Urinary bladder (tissue), 4 donors: Measurements from ENCODE around the gene IFNE. TPM values are rescaled to one million over a fixed set of nuclear protein-coding genes. Genes with fewer than 3 reads are reported as not detected.

Experiments
- DNase-seq: peaks from one replicate; pipeline ENCODE4 v3.0.0-alpha.2; 2015; ENCODE audit errors: extremely low spot score
- H3K27ac ChIP-seq: one replicate; pipeline ENCODE4 v1.5.1; 2013; ENCODE audit warnings: low read depth, mild to moderate bottlenecking, moderate library complexity
- H3K36me3 ChIP-seq: one replicate; pipeline ENCODE4 v1.6.1; 2013; ENCODE audit warnings: mild to moderate bottlenecking, moderate library complexity; ENCODE audit not compliant: insufficient read depth
- H3K4me1 ChIP-seq: one replicate; pipeline ENCODE4 v1.6.1; 2013; ENCODE audit warnings: mild to moderate bottlenecking, moderate library complexity; ENCODE audit not compliant: insufficient read depth
- H3K4me3 ChIP-seq: one replicate; pipeline ENCODE4 v1.5.1; 2013; ENCODE audit warnings: low read depth, low read length
- WGBS: extraction: QIAGEN DNeasy Blood & Tissue Kit; methylation state at CpG from one replicate; pipeline ENCODE4 v1.1.7; 2013; 5-methylcytosine and 5-hydroxymethylcytosine counted together
- polyA plus RNA-seq: library from polyadenylated mRNA; stranded (reverse); fragments of 200-250 nt; gene quantifications from one replicate; pipeline ENCODE4 v1.2.3, GENCODE V29; 2013
- total RNA-seq: library from RNA; depleted of rRNA; stranded (reverse); fragments of >200 nt; gene quantifications from one replicate; pipeline ENCODE4 v1.2.3, GENCODE V29; 2014
- donor health status: healthy with polysubstance abuse.
- donor health status: healthy.

IFNE gene
- total and polyA plus RNA-seq, 2 donors = 0.29 to 1.3 TPM

DNA sequence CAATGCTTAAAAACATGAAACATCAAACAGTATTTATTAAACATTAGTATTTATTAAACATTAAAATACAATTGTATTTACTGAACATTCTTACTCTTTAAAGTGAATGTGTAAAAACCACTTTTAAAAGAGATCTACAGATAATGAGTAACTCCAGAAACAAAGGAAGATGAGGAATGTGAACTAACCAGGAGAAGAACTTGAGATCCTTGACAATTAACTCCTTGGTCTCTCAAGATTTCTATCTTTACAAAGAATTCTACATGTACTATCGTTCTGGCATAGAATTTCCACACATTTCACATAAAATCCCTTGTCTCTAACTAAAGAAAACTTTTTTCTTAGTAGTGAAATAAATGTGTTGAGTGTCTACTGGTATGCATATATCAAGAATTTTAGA is 28.7 kb upstream of the IFNE start:
- 48% methylated on average over 1 of the region's 1 CpG for WGBS
- Histone ChIP-seq H3K27ac (no peak overlapping the region), H3K4me1 (no peaks in the 10 kb centered on the region), H3K4me3 (no peak overlapping the region), H3K36me3 (no peaks in the 10 kb centered on the region)
- no peak for DNase-seq

DNA sequence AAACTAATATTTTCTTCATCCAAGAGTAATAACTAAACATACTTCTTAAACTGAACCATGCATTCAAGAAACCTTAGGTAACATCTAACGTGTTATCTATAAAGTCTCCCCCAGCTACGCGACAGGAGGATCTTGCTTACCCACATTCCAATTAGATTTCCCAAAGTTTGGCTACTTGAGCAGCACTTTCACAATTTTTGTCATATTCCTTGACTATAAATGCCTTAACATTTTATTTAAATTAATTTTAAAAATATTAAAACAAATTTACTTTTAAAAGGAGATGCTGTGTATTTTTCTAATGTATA is 25.3 kb upstream of the IFNE start:
- WGBS = 72% methylated on average over 3 of the region's 3 CpGs
- DNase-seq = no peak
- Histone ChIP-seq H3K4me1 (no peaks in the 10 kb centered on the region), H3K27ac (no peak overlapping the region), H3K4me3 (no peak overlapping the region), H3K36me3 (no peaks in the 10 kb centered on the region)

DNA sequence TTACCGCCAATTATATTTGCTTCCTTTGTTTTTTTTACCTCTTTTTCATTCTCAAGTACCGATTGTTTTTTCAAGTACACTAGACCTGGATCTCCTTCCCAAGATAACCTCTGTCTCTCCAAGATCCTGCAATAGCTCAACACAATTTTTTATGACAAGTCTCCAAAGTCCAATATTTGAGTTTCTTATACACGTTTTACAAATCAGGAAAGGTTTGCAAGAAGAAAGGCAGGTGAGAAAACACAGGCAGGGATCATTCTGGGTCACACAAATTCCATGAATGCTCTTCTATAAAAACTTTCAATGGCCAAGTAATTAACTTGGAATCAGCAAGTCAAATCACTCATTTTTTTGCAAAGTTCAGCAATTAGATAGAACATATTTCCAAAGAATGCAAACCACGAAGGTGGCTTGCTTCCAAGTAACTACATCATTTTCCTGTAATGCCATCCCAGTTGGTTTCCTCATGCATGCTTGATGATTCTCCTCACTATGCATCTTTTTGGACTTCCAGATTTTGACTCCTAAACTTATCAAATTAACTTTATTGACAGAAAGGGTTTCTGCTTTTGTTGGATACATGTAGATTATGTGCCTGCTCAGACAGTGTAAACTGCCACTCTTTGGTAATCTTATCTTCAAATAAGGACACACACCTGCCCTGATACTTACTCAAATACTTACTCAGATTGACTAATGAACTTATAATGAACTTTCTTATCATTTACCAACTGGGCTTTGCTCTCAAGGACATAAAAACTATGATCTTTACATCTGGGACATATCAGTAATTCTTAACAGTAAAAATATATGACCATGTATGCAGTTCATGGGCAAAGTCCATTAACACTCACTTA is 24.7 kb upstream of the IFNE start:
- H3K27ac ChIP-seq = no peak overlapping the region
- H3K4me3 ChIP-seq = no peak overlapping the region
- WGBS = 50% methylated on average over 4 of the region's 4 CpGs
- no peak for DNase-seq
- H3K36me3 ChIP-seq = no peaks in the 10 kb centered on the region
- no peaks in the 10 kb centered on the region for H3K4me1 ChIP-seq

DNA sequence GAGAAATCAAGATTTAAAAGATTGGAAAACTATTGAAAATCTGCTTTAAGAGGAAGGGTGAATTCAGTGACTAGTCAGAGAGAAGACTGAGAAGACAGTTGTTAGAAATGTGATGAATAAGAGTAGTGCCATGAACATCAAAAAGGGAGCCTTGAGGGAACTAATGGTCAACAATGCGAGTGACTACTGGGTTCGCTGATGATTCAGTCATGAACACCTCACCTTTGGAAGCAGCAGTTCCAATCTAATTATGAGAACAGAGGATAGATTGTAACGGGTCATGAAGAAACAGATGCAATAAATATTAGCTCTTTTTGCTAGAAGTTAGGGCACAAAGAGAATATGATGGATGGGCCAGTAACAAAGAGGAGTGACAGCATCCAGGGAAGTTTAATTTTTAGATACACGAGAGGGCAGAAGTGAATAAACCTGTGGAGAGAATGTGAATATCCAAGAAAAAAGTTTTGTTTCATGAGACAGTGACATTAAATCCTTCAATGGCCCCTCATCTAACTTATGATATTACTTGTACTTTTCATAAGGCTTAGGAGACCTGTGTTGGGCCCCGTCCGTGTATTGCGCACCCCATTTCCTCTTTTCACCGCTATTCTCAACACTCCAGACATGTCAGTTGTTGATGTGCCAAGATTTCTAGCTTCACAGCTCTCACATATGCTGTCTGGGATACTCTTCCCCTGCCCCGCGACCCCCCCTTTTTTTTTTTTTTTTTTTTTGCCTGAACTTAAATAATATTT is 23.5 kb upstream of the IFNE start:
- no peaks in the 10 kb centered on the region for H3K36me3 ChIP-seq
- H3K27ac ChIP-seq = no peak overlapping the region
- no peak overlapping the region for H3K4me3 ChIP-seq
- 76% methylated on average over 10 of the region's 10 CpGs for WGBS
- H3K4me1 ChIP-seq = no peaks in the 10 kb centered on the region
- no peak for DNase-seq

DNA sequence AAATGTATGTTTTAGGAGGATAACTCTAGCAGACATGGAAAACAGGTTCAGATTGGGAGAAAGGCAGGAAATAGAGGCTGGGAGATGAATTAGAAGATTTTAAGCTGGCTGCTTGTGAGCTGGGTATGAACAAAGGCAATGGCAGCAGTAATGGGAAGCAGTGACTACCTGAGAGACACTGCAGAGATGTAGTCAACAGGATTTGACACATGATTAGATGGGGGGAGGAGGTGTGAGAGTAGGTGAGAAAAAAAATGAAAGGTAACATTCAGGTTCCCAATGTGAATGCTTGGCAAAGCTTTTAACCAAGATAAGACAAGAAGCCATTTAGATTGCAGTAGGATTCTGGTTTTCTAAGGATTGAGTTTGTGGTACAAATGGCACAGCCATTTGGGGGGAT is 22.8 kb upstream of the IFNE start:
- no peak for DNase-seq

DNA sequence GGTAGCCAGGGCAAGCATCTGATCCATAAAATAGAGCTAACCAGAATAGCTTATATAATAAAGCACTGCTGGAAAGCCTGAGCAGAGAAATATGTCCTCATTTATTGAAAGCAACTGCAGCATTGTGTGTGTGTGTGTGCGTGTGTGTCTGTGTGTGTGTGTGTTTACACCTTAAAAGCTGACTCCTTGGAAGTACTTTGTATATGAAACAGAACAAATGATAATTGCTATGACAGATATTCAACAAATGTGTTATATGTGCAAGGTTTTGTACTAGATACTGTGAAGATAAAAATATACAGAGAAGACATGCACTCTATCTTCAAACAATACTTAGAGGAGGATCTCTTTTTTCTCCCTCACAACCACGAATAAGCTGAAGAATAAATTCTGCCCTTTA is 22.0 kb upstream of the IFNE start:
- H3K4me3 ChIP-seq = no peak overlapping the region
- WGBS = 68% methylated on average over 2 of the region's 2 CpGs
- no peak for DNase-seq
- H3K36me3 ChIP-seq = no peaks in the 10 kb centered on the region
- H3K27ac ChIP-seq = no peak overlapping the region
- no peaks in the 10 kb centered on the region for H3K4me1 ChIP-seq

More for the DNA sequence above, 22.8 kb upstream of the IFNE start:
- Histone ChIP-seq H3K27ac (no peak overlapping the region), H3K4me3 (no peak overlapping the region), H3K4me1 (no peaks in the 10 kb centered on the region), H3K36me3 (no peaks in the 10 kb centered on the region)

DNA sequence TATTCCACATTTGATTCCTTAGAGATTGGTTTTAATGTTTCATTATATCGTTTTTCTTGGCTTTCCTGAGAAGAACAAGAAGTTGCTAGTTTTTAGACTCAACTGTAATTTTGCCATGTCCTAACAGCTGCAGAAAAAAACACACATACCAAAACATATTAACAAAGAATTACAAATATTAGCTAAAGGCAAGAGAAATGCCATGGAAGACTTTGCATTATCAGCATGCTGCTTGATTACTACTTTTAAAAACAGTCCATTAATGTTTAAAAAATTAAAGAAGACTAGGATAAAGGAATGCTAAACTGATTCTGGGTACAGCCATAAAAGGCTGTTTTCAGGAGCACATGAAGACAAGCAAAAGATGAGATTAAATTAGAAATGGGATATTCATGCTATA is 20.5 kb upstream of the IFNE start:
- WGBS = 79% methylated on average over 1 of the region's 1 CpG
- H3K4me3 ChIP-seq = no peak overlapping the region

DNA sequence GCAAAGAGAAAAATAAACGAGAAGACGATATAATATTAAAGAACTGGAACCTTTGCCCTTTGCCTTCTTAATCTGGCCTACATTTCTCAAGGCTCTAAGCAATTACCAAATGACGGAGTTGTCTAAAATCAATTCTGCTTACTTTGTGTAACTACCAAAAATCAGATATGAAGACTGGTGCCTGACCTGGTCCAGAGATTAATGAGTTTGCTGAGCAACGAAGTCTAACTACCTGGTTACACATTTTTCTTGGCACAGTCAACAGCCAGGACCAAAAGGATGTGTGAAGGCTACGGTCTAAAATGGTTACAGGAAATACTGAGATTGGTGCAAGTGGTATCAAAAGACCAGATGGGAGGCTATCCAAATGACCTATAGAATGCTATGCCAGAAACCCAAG is 17.8 kb upstream of the IFNE start:
- 84% methylated on average over 5 of the region's 5 CpGs for WGBS
- Histone ChIP-seq H3K36me3 (no peaks in the 10 kb centered on the region), H3K4me3 (no peak overlapping the region), H3K27ac (no peak overlapping the region), H3K4me1 (no peaks in the 10 kb centered on the region)
- no peak for DNase-seq

More for the DNA sequence above, 20.5 kb upstream of the IFNE start:
- no peaks in the 10 kb centered on the region for H3K36me3 ChIP-seq
- no peaks in the 10 kb centered on the region for H3K4me1 ChIP-seq
- H3K27ac ChIP-seq = no peak overlapping the region
- no peak for DNase-seq

DNA sequence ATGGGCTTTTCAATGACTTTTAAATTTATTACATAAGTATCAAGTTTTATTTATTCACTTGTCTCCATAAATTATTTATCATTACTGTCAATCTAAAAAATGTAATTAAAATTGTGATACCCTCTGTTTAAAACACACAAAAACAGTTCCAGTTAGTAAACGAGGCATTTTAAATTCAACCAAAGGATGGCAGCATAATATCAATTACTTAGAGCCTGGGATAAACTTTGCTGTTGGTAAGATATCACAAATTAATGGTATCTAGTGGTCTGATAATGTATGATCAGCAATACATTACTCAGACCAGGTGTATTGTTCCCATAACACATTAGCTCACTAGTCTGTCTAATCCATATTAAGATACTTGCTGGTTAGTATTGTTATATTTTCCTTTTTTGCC is 9.6 kb upstream of the IFNE start:
- WGBS = 51% methylated on average over 1 of the region's 1 CpG
- no peak for DNase-seq
- Histone ChIP-seq H3K27ac (no peak overlapping the region), H3K36me3 (no peaks in the 10 kb centered on the region), H3K4me1 (no peaks in the 10 kb centered on the region), H3K4me3 (no peak overlapping the region)

DNA sequence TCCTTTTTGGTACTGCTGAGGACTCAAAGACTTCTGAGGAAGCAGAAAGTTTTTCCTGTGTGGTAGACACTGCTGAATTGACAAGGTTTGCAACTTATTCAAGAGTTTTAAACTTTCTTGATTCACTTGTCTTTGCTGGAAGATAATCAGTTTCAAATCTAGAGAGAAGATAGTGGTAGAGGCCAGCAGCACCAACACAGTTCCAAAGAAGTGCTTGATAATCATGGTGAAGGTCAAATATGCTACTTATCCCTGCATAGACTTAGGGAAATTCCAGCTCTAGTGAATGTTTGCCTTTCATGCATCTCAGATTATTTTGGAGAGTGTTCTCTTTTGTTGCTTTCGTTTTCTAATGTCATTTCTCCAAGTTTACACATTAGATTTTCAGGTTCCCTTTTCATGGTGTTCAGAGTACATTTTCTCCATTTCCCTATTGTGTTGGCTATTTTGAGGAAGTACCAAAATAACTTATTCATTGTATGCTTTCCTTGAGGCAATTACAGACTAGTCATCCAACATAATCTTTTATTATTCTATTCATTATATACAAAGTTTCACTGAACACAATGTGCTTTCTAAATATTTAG is 550 bp downstream of the IFNE start:
- no peaks in the 10 kb centered on the region for H3K4me1 ChIP-seq
- WGBS = 45% methylated on average over 1 of the region's 1 CpG
- H3K36me3 ChIP-seq = no peaks in the 10 kb centered on the region
- DNase-seq = no peak
- no peak overlapping the region for H3K4me3 ChIP-seq
- H3K27ac ChIP-seq = no peak overlapping the region

DNA sequence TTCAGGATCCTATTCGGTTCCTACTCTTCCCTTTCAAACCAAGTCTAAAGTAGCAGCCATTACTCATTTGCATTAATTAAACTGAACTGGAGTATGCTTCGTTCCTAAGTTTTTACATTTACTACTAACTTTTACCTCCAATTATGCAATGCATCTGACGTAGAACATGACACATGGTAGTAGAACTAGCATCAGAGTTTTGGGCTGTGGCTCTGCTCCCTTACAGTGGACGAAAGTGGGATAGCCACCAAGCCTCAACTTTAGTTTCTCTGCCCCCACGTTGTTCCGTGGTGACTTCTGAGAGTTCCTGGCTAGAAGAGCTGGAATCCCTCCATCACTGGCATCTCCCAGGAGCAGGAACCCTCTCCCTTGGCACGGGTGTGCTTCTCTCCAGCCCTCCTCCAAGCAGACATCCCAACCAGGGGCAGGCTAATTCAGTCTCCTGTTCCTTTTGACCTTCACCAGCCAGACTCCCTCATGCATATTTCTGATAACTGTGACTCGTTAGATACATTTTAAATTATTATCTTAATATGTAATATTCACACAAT is 2.9 kb downstream of the IFNE start:
- H3K4me3 ChIP-seq = no peak overlapping the region
- no peaks in the 10 kb centered on the region for H3K36me3 ChIP-seq
- no peak for DNase-seq
- 74% methylated on average over 8 of the region's 8 CpGs for WGBS
- H3K27ac ChIP-seq = no peak overlapping the region
- H3K4me1 ChIP-seq = no peaks in the 10 kb centered on the region

DNA sequence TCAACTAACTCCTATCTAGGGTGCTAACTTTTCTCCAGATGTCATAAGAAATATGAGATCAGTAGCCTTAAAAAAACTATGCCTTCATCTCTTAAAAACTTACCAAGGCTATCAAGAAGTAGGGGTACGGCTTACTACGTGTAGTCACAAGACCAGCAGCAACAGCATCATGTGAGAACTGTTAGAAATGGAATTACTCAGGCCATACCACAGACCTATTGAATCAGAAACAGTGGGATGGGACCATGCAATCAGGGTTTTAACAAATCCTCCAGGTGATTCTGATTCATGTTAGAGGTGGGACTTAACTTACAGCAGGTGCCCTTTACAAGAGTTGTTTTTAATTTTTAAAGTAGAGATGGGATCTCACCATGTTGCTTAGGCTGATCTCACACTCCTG is 4.6 kb downstream of the IFNE start:
- DNase-seq = no peak
- H3K4me3 ChIP-seq = no peak overlapping the region
- WGBS = 84% methylated on average over 2 of the region's 2 CpGs

DNA sequence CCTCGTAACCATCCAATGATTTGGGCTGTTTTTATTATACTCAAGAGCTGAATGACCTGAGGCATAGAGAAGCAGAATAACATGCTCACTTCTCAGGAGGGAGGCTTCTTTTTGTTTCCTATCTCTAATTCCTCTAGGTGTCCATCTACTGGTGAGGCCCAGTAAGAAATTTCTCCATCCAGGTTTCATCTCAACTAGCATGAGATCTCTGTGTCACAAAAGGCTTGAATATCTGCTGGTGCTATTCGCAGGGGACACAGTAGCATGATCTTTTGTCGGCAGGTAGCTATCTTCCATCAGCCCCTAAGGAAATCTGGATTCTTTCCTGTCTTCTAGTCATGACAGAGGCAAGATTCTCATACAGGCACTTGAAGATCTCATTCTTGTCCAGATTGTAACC is 8.9 kb downstream of the IFNE start:
- Histone ChIP-seq H3K27ac (no peak overlapping the region), H3K4me3 (no peak overlapping the region), H3K4me1 (no peaks in the 10 kb centered on the region), H3K36me3 (no peaks in the 10 kb centered on the region)
- DNase-seq = no peak
- WGBS = 89% methylated on average over 3 of the region's 3 CpGs

More for the DNA sequence above, 4.6 kb downstream of the IFNE start:
- Histone ChIP-seq H3K27ac (no peak overlapping the region), H3K36me3 (no peaks in the 10 kb centered on the region), H3K4me1 (no peaks in the 10 kb centered on the region)

DNA sequence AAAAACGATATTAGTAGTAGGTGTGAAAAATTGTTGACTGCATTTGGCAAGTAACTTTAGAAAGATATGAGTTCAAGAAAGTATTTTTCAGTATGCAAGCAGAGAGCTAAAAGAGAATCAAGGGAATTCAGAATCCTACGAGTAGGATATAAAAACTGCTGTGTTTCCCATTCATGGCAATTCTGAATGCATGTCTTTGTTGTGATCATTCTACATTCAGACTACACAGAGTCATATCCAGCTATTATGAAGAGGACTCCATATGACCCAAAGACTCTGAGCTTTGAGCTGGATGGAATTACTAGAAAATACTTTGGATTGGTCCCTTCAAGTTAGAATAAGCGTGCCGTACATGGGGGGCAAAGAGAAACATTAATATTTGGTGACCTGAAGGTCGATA is 12.0 kb downstream of the IFNE start:
- no peak for DNase-seq
- no peak overlapping the region for H3K27ac ChIP-seq
- no peak overlapping the region for H3K4me3 ChIP-seq
- no peaks in the 10 kb centered on the region for H3K36me3 ChIP-seq
- 89% methylated on average over 5 of the region's 5 CpGs for WGBS
- no peaks in the 10 kb centered on the region for H3K4me1 ChIP-seq
